ENCODE data around the gene TCP11L1. TPM values are rescaled to one million over a fixed set of nuclear protein-coding genes. Genes with fewer than 3 reads are reported as not detected.
A peak's percentile ranks its signal among the peaks of the same experiment; 100 is the strongest.

Gene TCP11L1
- total RNA-seq (10 to 100 TPM in 4 of 9 donors, 1 to 10 TPM in 5; 4.8 to 13.9 (median 9.6) TPM), polyA plus RNA-seq (1 to 10 TPM; 3.1 to 5.3 TPM)
- long read RNA-seq, donor 1, partial matches to known transcripts, result 0 of 2 reads
- long read RNA-seq, donor 1, other reads (novel, unspliced or antisense), result 0 of 2 reads
- long read RNA-seq, donor 2, transcript TCP11L1-201 (10 exons, 2,817 nt), result major isoform, 6 of 15 reads
- long read RNA-seq, donor 2, partial matches to known transcripts, result 3 of 15 reads
- long read RNA-seq, donor 2, other reads (novel, unspliced or antisense), result 4 of 15 reads
- long read RNA-seq, donor 3, partial matches to known transcripts, result 2 of 7 reads
- long read RNA-seq, donor 3, other reads (novel, unspliced or antisense), result 1 of 7 reads

GRCh38 chr11:33039274-33040032 is at the start of gene TCP11L1:
Gene TCP11L1 (plus strand): TSS chr11:33039572. CDS start chr11:33043774, 4,202 bp downstream.
- H3K36me3 ChIP-seq, result peaks cover 0 to 12% (median 6%) of the 10 kb centered on the region in 9 donors
- peak within 1 kb of the TSS; percentile 70 to 99 (median 86) for H3K4me3 ChIP-seq
- peak within 1 kb of the TSS; percentile 86 to 99 (median 98) for H3K27ac ChIP-seq
- peak; percentile 89 to 97 (median 94) for DNase-seq
- intact Hi-C loops (cut with DNase I), result loop anchor here in 3 of 10 donors (5.0 to 10.0 kb wide), 3 partner anchors 123 to 147 kb away; partner anchors contain the start of genes QSER1 (in 2 of the 3) and CSTF3 (in 1 of the 3)
- TF ChIP-seq POLR2A (IDR thresholded peaks at IDR 0.05) (peak in 1 of 2 donors; percentile 39), CTCF (IDR thresholded peaks at IDR 0.05) (peak in 2 of 12 donors; percentile 3 to 21)
- peak; percentile 90 to 97 (median 95) for ATAC-seq
- no peaks in the 10 kb centered on the region for H3K27me3 ChIP-seq
- H3K9me3 ChIP-seq, result no peaks in the 10 kb centered on the region
- 0 to 1% (median 0%) methylated on average over 41 to 84 of the region's 84 CpGs for WGBS, 4 donors
- peaks cover 0 to 25% (median 8%) of the 10 kb centered on the region in 12 donors for H3K4me1 ChIP-seq

GRCh38 chr11:32990481-32990880 is 48.9 kb upstream of the TCP11L1 start:
- H3K27me3 ChIP-seq, result no peaks in the 10 kb centered on the region
- H3K4me1 ChIP-seq, result no peaks in the 10 kb centered on the region
- no peak for TF ChIP-seq POLR2A (IDR thresholded peaks at IDR 0.05)
- no peak for TF ChIP-seq CTCF (IDR thresholded peaks at IDR 0.05)
- 0 to 58% (median 0%) methylated on average over 1 of the region's 1 CpG for WGBS, 4 donors
- H3K36me3 ChIP-seq, result no peaks in the 10 kb centered on the region
- intact Hi-C loops (cut with DNase I), result no loop called here
- no peak overlapping the region for H3K4me3 ChIP-seq
- no peak overlapping the region for H3K27ac ChIP-seq
- ATAC-seq, result no peak
- peaks cover 0 to 32% (median 5%) of the 10 kb centered on the region in 12 donors for H3K9me3 ChIP-seq
- no peak for DNase-seq

- 82 to 91% (median 85%) methylated on average over 3 of the region's 3 CpGs for WGBS, 4 donors
- no peak for TF ChIP-seq POLR2A (IDR thresholded peaks at IDR 0.05)
- Histone ChIP-seq H3K27me3 (no peaks in the 10 kb centered on the region), H3K4me1 (no peaks in the 10 kb centered on the region), H3K27ac (no peak overlapping the region), H3K36me3 (no peaks in the 10 kb centered on the region), H3K4me3 (no peak overlapping the region), H3K9me3 (peaks cover 0 to 32% (median 5%) of the 10 kb centered on the region in 12 donors)
- DNase-seq (no peak), ATAC-seq (no peak)
- intact Hi-C loops (cut with DNase I), result no loop called here
Observed at GRCh38 chr11:32991427-32991826, 47.9 kb upstream of the TCP11L1 start.

GRCh38 chr11:32991898-32992297 is 47.5 kb upstream of the TCP11L1 start:
- TF ChIP-seq CTCF (IDR thresholded peaks at IDR 0.05) (no peak), POLR2A (IDR thresholded peaks at IDR 0.05) (no peak)
- H3K4me3 ChIP-seq, result no peak overlapping the region
- no peak for ATAC-seq
- H3K27ac ChIP-seq, result no peak overlapping the region
- no peak for DNase-seq
- peaks cover 0 to 32% (median 5%) of the 10 kb centered on the region in 12 donors for H3K9me3 ChIP-seq
- H3K4me1 ChIP-seq, result no peaks in the 10 kb centered on the region
- no peaks in the 10 kb centered on the region for H3K36me3 ChIP-seq
- intact Hi-C loops (cut with DNase I), result no loop called here
- no peaks in the 10 kb centered on the region for H3K27me3 ChIP-seq
